HCT116 (cell line): ENCODE results near the gene HEATR5A. TPM values are rescaled to one million over a fixed set of nuclear protein-coding genes. Genes with fewer than 3 reads are reported as not detected.

Experiments used
- ATAC-seq: fragments of 200-7000 bp; cut with Tn5 transposase; 2 replicates; pipeline ENCODE4 v1.9.1; 2020; ENCODE audit warnings: mild to moderate bottlenecking, moderate library complexity
- BruUV-seq: library from RNA; stranded (reverse); fragments of 400-500 nt; replicated peaks from 2 replicates; lab custom pipeline; 2021; lab: Mats Ljungman, UMichigan
- CTCF ChIA-PET: fragments of 300-600 bp; sonication (Branson Sonifier 250); formaldehyde crosslinking; loops from one replicate; lab custom pipeline; 2021; ENCODE audit warnings: antibody characterized with exemption; lab: Charles Lee
- POLR2A ChIA-PET: fragments of 300-600, 350-600 bp; sonication (Branson Sonifier 250); formaldehyde crosslinking; loops from one replicate; lab custom pipeline; 2021; ENCODE audit warnings: antibody characterized with exemption; lab: Charles Lee
- RAD21 ChIA-PET, 2 experiments: fragments of 300-600 bp; sonication (Branson Sonifier 250); formaldehyde crosslinking; loops; one replicate each; lab custom pipeline; 2023; ENCODE audit warnings: low total read pairs in 2 of 2; ENCODE audit not compliant: uncharacterized antibody in 2 of 2, unreplicated experiment in 2 of 2, low non-redundant PET in 1 of 2; lab: Charles Lee
- DNase-seq: peaks from one replicate; pipeline ENCODE4 v3.0.0-alpha.2; 2010; ENCODE audit warnings: low read depth, low spot score
- H2AFZ ChIP-seq: fragments of 200-600 bp; shearing (Covaris generic), sonication (generic); 2 replicates; pipeline ENCODE4 v1.6.1; 2017; ENCODE audit warnings: low read depth, mixed run types, mixed read lengths, antibody characterized with exemption, low read length; ENCODE audit not compliant: poor library complexity, severe bottlenecking
- H3K27ac ChIP-seq: 2 replicates; pipeline ENCODE4 v1.5.1; 2012; ENCODE audit warnings: low read depth, low read length
- H3K27me3 ChIP-seq: fragments of 200-600 bp; sonication (generic); 2 replicates; pipeline ENCODE4 v1.6.1; 2016; ENCODE audit warnings: mixed run types, low read length, mixed read lengths; ENCODE audit not compliant: insufficient read depth
- H3K36me3 ChIP-seq, 2 experiments: fragments of 200-500 bp in 1 of 2; fragments of 200-600 bp in 1 of 2; sonication (Bioruptor generic) in 1 of 2; sonication (generic) in 1 of 2; 2 replicates each; pipeline versions ENCODE4 v1.5.1 to v1.6.1; 2014 to 2016; ENCODE audit warnings: low read length in 2 of 2, inconsistent platforms in 1 of 2, mixed read lengths in 1 of 2, mixed run types in 1 of 2; ENCODE audit not compliant: insufficient read depth in 2 of 2, control insufficient read depth in 1 of 2
- H3K4me1 ChIP-seq, 2 experiments: fragments of 200-600 bp in 1 of 2; sonication (generic) in 1 of 2; 2 replicates each; pipeline versions ENCODE4 v1.5.1 to v1.6.1; 2012 to 2017; ENCODE audit warnings: low read length in 2 of 2, inconsistent platforms in 1 of 2, mild to moderate bottlenecking in 1 of 2, mixed read lengths in 1 of 2, mixed run types in 1 of 2, moderate library complexity in 1 of 2; ENCODE audit not compliant: insufficient read depth in 2 of 2, control insufficient read depth in 1 of 2
- H3K4me2 ChIP-seq: fragments of 200-600 bp; sonication (generic); 2 replicates; pipeline ENCODE4 v1.6.1; 2017; ENCODE audit warnings: mixed run types, low read length, mixed read lengths
- H3K4me3 ChIP-seq, 2 experiments: fragments of 200-600 bp in 1 of 2; sonication (generic) in 1 of 2; replicated peaks in 1 of 2; 2 replicates each; pipeline ENCODE4 v1.5.1; 2011 to 2016; ENCODE audit warnings: low read length in 2 of 2, control low read depth in 1 of 2, low read depth in 1 of 2, mild to moderate bottlenecking in 1 of 2, mixed read lengths in 1 of 2, mixed run types in 1 of 2
- H3K79me2 ChIP-seq: fragments of 200-600 bp; sonication (generic); 2 replicates; pipeline ENCODE4 v1.6.1; 2017; ENCODE audit warnings: mild to moderate bottlenecking, mixed run types, low read length, moderate library complexity, mixed read lengths; ENCODE audit not compliant: insufficient read depth
- H3K9ac ChIP-seq: fragments of 200-600 bp; sonication (generic); 2 replicates; pipeline ENCODE4 v1.6.1; 2016; ENCODE audit warnings: low read length, mixed read lengths
- H3K9me2 ChIP-seq: fragments of 200-600 bp; sonication (generic), shearing (Covaris generic); 2 replicates; pipeline ENCODE4 v1.6.1; 2017; ENCODE audit warnings: mixed run types, mild to moderate bottlenecking, moderate library complexity; ENCODE audit not compliant: insufficient read depth
- H3K9me3 ChIP-seq, 2 experiments: fragments of 200-500 bp in 1 of 2; fragments of 200-600 bp in 1 of 2; sonication (Bioruptor generic) in 1 of 2; sonication (generic) in 1 of 2; 2 replicates each; pipeline ENCODE4 v1.6.1; 2014 to 2017; ENCODE audit warnings: low read length in 2 of 2, mixed read lengths in 2 of 2, inconsistent platforms in 1 of 2, low read depth in 1 of 2, mild to moderate bottlenecking in 1 of 2, mixed run types in 1 of 2, moderate library complexity in 1 of 2; ENCODE audit not compliant: control insufficient read depth in 1 of 2, insufficient read depth in 1 of 2
- H4K20me1 ChIP-seq: fragments of 200-600 bp; sonication (generic), shearing (Covaris generic); 2 replicates; pipeline ENCODE4 v1.6.1; 2017; ENCODE audit warnings: mixed run types, mild to moderate bottlenecking, moderate library complexity; ENCODE audit not compliant: insufficient read depth
- CEBPB ChIP-seq: IDR thresholded peaks from 2 replicates; pipeline ENCODE4 v1.6.1; 2012; ENCODE audit warnings: low read depth
- ELF1 ChIP-seq: IDR thresholded peaks from 2 replicates; pipeline ENCODE4 v1.6.1; 2012; ENCODE audit warnings: low read depth, borderline replicate concordance
- EZH2 ChIP-seq: fragments of 200-600 bp; sonication (generic); IDR thresholded peaks from 2 replicates; pipeline ENCODE4 v1.6.1; 2017; ENCODE audit warnings: antibody characterized with exemption, mixed run types
- EZH2phosphoT487 ChIP-seq: fragments of 200-600 bp; IDR thresholded peaks from 2 replicates; pipeline ENCODE4 v1.6.1; 2018; ENCODE audit warnings: antibody characterized with exemption, borderline replicate concordance
- FOSL1 ChIP-seq: IDR thresholded peaks from 2 replicates; pipeline ENCODE4 v1.6.1; 2012; ENCODE audit warnings: low read depth
- JUND ChIP-seq: IDR thresholded peaks from 2 replicates; pipeline ENCODE4 v1.6.1; 2012
- POLR2AphosphoS5 ChIP-seq: IDR thresholded peaks from 2 replicates; pipeline ENCODE4 v1.6.1; 2011; ENCODE audit warnings: mild to moderate bottlenecking, low read depth, low read length, moderate library complexity
- RAD21 ChIP-seq: IDR thresholded peaks from 2 replicates; pipeline ENCODE4 v1.6.1; 2012; ENCODE audit warnings: low read depth, mild to moderate bottlenecking
- SIN3A ChIP-seq: IDR thresholded peaks from 2 replicates; pipeline ENCODE4 v1.6.1; 2012; ENCODE audit warnings: low read depth
- SP1 ChIP-seq: IDR thresholded peaks from 2 replicates; pipeline ENCODE4 v1.6.1; 2012; ENCODE audit warnings: low read depth
- SRF ChIP-seq: IDR thresholded peaks from 2 replicates; pipeline ENCODE4 v1.6.1; 2012; ENCODE audit warnings: low read depth
- TCF7L2 ChIP-seq: IDR thresholded peaks from 2 replicates; pipeline ENCODE4 v1.7.0; 2011; ENCODE audit warnings: borderline replicate concordance, inconsistent platforms; ENCODE audit not compliant: insufficient read depth, insufficient read length; ENCODE audit errors: extremely low read depth
- YY1 ChIP-seq: IDR thresholded peaks from 2 replicates; pipeline ENCODE4 v1.6.1; 2011; ENCODE audit warnings: low read length, low read depth, moderate library complexity, mild to moderate bottlenecking; ENCODE audit not compliant: insufficient replicate concordance; ENCODE audit errors: extremely low read depth
- intact Hi-C: fragments of 100-400 bp; cut with micrococcal nuclease; formaldehyde crosslinking; loops from 2 replicates; pipeline ENCODE4 v1.10.0; 2022
- total RNA-seq: library from RNA; stranded (reverse); gene quantifications from one replicate; pipeline ENCODE4 v1.2.1, GENCODE V29; 2021; ENCODE audit not compliant: unreplicated experiment
- TF ChIP-seq, protein P1 (sequence below): IDR thresholded peaks from 2 replicates; pipeline ENCODE4 v1.6.1; 2011; ENCODE audit warnings: mild to moderate bottlenecking, low read length, moderate library complexity; ENCODE audit not compliant: insufficient replicate concordance; ENCODE audit errors: extremely low read depth
- TF ChIP-seq, protein P2 (sequence below): IDR thresholded peaks from 2 replicates; pipeline ENCODE4 v1.6.1; 2012
- TF ChIP-seq, protein P3 (sequence below): IDR thresholded peaks from 2 replicates; pipeline ENCODE4 v1.6.1; 2012; ENCODE audit warnings: low read depth

HEATR5A gene
- total RNA-seq, 1 experiment from 2014 or later, result 20.9 TPM

DNA sequence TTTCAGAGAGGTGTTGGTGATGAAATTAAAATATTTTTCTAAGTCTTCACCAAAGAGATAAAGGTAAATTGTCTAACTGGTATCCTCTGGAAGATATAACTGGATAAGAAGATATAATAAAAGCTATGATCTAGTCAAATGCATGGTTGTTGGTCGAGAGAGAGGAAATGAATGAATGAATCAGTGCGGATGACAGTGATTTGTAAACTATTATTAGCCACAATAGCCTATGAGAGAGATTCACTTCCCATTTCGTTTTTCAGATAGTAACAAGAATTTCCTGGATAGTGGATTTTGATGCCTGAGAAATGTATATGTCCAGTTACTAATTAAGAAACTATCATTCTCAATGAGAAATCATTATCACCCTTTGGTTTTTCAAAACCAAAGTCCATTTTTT lies 63.1 kb downstream of the HEATR5A start:
- H3K27ac ChIP-seq, result no peak overlapping the region
- RAD21 ChIA-PET, result no interaction called here
- no peaks in the 10 kb centered on the region for H3K9me2 ChIP-seq
- H3K4me2 ChIP-seq, result no peak overlapping the region
- no peaks in the 10 kb centered on the region for H3K79me2 ChIP-seq
- H2AFZ ChIP-seq, result no peak overlapping the region
- no peak for DNase-seq
- no peaks in the 10 kb centered on the region for H3K9me3 ChIP-seq
- intact Hi-C loops, result loop anchor here (10.0 kb wide), 3 partner anchors 152 to 898 kb away; partner anchors contain the start of gene HECTD1
- H3K36me3 ChIP-seq, result no peaks in the 10 kb centered on the region
- H3K4me1 ChIP-seq, result peaks cover 0 to 12% of the 10 kb centered on the region in 2 experiments; a peak in 2 of 4 replicates
- no peak for TF ChIP-seq FOSL1
- TF ChIP-seq, all 23 proteins: peak for 0
- Histone ChIP-seq H3K27me3 (no peaks in the 10 kb centered on the region), H3K9ac (no peak overlapping the region), H3K4me3 (no peak overlapping the region), H4K20me1 (no peaks in the 10 kb centered on the region)
- no TSS peak for BruUV-seq
- ChIA-PET POLR2A (no interaction called here), CTCF (no interaction called here)
- ATAC-seq, result no peak

DNA sequence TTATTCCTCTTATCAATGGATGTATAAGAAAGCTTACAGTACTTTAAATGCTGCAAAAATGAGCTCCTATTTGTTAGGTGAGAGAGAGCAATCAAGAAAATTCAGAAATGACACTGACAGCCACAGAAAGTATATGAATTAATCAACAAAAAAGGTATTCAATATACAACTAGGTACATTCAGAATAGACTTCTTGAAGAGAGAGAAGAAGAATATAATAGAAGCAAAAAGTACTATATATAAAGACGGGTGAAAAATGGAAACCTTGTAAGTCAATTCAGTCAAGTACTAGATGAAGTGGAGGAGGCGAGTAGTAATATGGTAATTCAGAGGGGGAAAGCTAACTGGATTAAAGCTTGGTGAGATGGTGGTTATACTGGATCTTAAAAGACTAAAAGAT lies 74.3 kb downstream of the HEATR5A start:
- ATAC-seq (no peak), DNase-seq (no peak)
- no peak overlapping the region for H2AFZ ChIP-seq
- H3K36me3 ChIP-seq, result no peaks in the 10 kb centered on the region
- ChIA-PET CTCF (no interaction called here), RAD21 (no interaction called here), POLR2A (no interaction called here)
- no peaks in the 10 kb centered on the region for H3K4me1 ChIP-seq
- H3K4me3 ChIP-seq, result no peak overlapping the region
- no peaks in the 10 kb centered on the region for H3K27me3 ChIP-seq
- no peaks in the 10 kb centered on the region for H4K20me1 ChIP-seq
- intact Hi-C loops, result no loop called here
- H3K27ac ChIP-seq, result no peak overlapping the region
- H3K9ac ChIP-seq, result no peak overlapping the region
- H3K79me2 ChIP-seq, result no peaks in the 10 kb centered on the region
- H3K4me2 ChIP-seq, result no peak overlapping the region
- H3K9me3 ChIP-seq, result no peaks in the 10 kb centered on the region
- no peaks in the 10 kb centered on the region for H3K9me2 ChIP-seq
- BruUV-seq, result no TSS peak
- TF ChIP-seq CEBPB (no peak), SP1 (no peak), RAD21 (no peak), JUND (no peak), TCF7L2 (no peak), FOSL1 (no peak), SIN3A (no peak), EZH2phosphoT487 (no peak), ELF1 (no peak), SRF (no peak), EZH2 (no peak), POLR2AphosphoS5 (no peak), YY1 (no peak)
- TF ChIP-seq, protein P1, sequence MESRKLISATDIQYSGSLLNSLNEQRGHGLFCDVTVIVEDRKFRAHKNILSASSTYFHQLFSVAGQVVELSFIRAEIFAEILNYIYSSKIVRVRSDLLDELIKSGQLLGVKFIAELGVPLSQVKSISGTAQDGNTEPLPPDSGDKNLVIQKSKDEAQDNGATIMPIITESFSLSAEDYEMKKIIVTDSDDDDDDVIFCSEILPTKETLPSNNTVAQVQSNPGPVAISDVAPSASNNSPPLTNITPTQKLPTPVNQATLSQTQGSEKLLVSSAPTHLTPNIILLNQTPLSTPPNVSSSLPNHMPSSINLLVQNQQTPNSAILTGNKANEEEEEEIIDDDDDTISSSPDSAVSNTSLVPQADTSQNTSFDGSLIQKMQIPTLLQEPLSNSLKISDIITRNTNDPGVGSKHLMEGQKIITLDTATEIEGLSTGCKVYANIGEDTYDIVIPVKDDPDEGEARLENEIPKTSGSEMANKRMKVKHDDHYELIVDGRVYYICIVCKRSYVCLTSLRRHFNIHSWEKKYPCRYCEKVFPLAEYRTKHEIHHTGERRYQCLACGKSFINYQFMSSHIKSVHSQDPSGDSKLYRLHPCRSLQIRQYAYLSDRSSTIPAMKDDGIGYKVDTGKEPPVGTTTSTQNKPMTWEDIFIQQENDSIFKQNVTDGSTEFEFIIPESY, result no peak
- TF ChIP-seq, protein P2, sequence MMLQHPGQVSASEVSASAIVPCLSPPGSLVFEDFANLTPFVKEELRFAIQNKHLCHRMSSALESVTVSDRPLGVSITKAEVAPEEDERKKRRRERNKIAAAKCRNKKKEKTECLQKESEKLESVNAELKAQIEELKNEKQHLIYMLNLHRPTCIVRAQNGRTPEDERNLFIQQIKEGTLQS, result no peak
- TF ChIP-seq, protein P3, sequence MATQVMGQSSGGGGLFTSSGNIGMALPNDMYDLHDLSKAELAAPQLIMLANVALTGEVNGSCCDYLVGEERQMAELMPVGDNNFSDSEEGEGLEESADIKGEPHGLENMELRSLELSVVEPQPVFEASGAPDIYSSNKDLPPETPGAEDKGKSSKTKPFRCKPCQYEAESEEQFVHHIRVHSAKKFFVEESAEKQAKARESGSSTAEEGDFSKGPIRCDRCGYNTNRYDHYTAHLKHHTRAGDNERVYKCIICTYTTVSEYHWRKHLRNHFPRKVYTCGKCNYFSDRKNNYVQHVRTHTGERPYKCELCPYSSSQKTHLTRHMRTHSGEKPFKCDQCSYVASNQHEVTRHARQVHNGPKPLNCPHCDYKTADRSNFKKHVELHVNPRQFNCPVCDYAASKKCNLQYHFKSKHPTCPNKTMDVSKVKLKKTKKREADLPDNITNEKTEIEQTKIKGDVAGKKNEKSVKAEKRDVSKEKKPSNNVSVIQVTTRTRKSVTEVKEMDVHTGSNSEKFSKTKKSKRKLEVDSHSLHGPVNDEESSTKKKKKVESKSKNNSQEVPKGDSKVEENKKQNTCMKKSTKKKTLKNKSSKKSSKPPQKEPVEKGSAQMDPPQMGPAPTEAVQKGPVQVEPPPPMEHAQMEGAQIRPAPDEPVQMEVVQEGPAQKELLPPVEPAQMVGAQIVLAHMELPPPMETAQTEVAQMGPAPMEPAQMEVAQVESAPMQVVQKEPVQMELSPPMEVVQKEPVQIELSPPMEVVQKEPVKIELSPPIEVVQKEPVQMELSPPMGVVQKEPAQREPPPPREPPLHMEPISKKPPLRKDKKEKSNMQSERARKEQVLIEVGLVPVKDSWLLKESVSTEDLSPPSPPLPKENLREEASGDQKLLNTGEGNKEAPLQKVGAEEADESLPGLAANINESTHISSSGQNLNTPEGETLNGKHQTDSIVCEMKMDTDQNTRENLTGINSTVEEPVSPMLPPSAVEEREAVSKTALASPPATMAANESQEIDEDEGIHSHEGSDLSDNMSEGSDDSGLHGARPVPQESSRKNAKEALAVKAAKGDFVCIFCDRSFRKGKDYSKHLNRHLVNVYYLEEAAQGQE, result no peak
